Ovary (tissue), 9 donors: ENCODE results near the gene DNAH8. TPM values are rescaled to one million over a fixed set of nuclear protein-coding genes. Genes with fewer than 3 reads are reported as not detected.

Source experiments
- DNase-seq, 5 donors: peaks; one replicate each; pipeline ENCODE4 v3.0.0-alpha.2; 2019 to 2020
- H3K27ac ChIP-seq, 2 donors: fragments of 200-600 bp; one replicate each; pipeline versions ENCODE4 v1.5.1 to v1.8.0; 2019 to 2022
- H3K27me3 ChIP-seq: fragments of 200-600 bp; one replicate; pipeline ENCODE4 v1.8.0; 2022
- H3K36me3 ChIP-seq: fragments of 200-600 bp; sonication (generic); one replicate; pipeline ENCODE4 v1.5.1; 2019
- H3K4me1 ChIP-seq: one replicate; pipeline ENCODE4 v1.8.1; 2013; ENCODE audit warnings: mild to moderate bottlenecking, moderate library complexity; ENCODE audit not compliant: insufficient read depth
- H3K4me3 ChIP-seq: fragments of 200-600 bp; sonication (generic); one replicate; pipeline ENCODE4 v1.5.1; 2017
- H3K9me3 ChIP-seq, 2 donors: fragments of 200-600 bp in 1 of 2; sonication (generic) in 1 of 2; one replicate each; pipeline versions ENCODE4 v1.5.1 to v1.8.1; 2013 to 2019; ENCODE audit warnings: mild to moderate bottlenecking in 1 of 2, moderate library complexity in 1 of 2
- EP300 ChIP-seq: sonication (generic); formaldehyde crosslinking; IDR thresholded peaks from one replicate; pipeline ENCODE4 v1.6.1; 2017; ENCODE audit warnings: antibody characterized with exemption
- POLR2A ChIP-seq: fragments of 450-650 bp; IDR thresholded peaks from one replicate; pipeline ENCODE4 v1.6.1; 2017; ENCODE audit warnings: antibody characterized with exemption, mild to moderate bottlenecking, moderate library complexity
- WGBS, 3 donors: extraction: QIAGEN DNeasy Blood & Tissue Kit in 1 of 3; methylation state at CpG; one replicate each; pipeline versions ENCODE4 v1.1.5 to v1.1.7; 2013 to 2017; 5-methylcytosine and 5-hydroxymethylcytosine counted together
- intact Hi-C, 4 donors: fragments of 100-400 bp; cut with DNase I; formaldehyde crosslinking; loops; one replicate each; pipeline versions ENCODE4 v1.11.0 to v1.15.1; 2022 to 2023
- polyA plus RNA-seq, 2 donors: library from polyadenylated mRNA; stranded (reverse); fragments of 200-250 nt in 1 of 2; fragments of 350-450 nt in 1 of 2; fragmentation: Illumina TruSeq in 1 of 2; extraction: RNeasy Lipid Tissue Mini Kit (QIAGEN cat#74804) in 1 of 2; gene quantifications; one replicate each; pipeline ENCODE4 v1.2.3, GENCODE V29; 2013 to 2014
- total RNA-seq, 7 donors: library from RNA; depleted of rRNA in 2 of 7; stranded (reverse); fragments of >200 nt in 2 of 7; fragmentation: NEBNext Ultra II Directional in 3 of 7; extraction: Animal tissue kit (Norgen Biotek cat#: 25700) in 3 of 7; gene quantifications; one replicate each; pipeline versions ENCODE4 v1.1.0 to v1.2.4, GENCODE V29; 2016 to 2023
- TF ChIP-seq, protein P1 (sequence below), 3 donors: fragments of 450-650 bp in 2 of 3; fragments of 200-600 bp in 1 of 3; IDR thresholded peaks; one replicate each; pipeline versions ENCODE4 v1.5.1 to v1.8.0; 2016 to 2022; ENCODE audit warnings: antibody characterized with exemption in 3 of 3, mild to moderate bottlenecking in 1 of 3
- donor health status: DM: no; HTN: no; CAD: no; lungs with moderate emphysema.
- donor health status: DM: no; HTN: no; CAD: no.
- donor health status: Bipolar disorder and iron deficiency.
- donor health status: DM: yes; HTN: yes; CAD: no.
- donor health status: DM: no; HTN: no; CAD: no.
- donor health status: DM: yes; HTN: yes; CAD: no.

Gene DNAH8
- total and polyA plus RNA-seq, 9 donors = under 0.01 to 0.08 (median 0.01) TPM; not detected in 4

DNA sequence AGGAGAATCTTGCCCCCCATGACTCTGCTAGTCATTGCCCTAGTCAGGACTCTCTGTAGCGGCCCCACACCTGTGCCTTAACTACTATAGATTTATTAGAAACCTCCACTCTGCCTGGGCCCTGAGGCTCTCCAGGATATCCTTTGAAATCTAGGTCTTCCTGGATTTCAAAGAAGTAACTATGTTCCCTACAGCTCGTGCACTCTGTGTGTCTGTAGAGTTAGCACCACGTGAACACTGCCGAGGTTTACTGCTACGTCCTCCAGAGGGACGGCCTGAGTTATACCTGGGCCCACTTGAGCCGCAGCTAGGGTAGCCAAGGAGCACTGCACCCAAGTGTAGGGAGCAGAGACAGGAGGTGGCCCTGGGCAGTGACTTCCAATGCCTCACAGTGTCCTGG is 353.3 kb downstream of the DNAH8 start:
- intact Hi-C loops = no loop called here
- WGBS, 3 donors = 67 to 81% (median 73%) methylated on average over 7 of the region's 7 CpGs
- H3K27ac ChIP-seq = no peak overlapping the region
- H3K36me3 ChIP-seq = no peaks in the 10 kb centered on the region
- no peak for DNase-seq
- H3K9me3 ChIP-seq = no peaks in the 10 kb centered on the region
- TF ChIP-seq EP300 = no peak
- TF ChIP-seq POLR2A = no peak
- TF ChIP-seq, protein P1, sequence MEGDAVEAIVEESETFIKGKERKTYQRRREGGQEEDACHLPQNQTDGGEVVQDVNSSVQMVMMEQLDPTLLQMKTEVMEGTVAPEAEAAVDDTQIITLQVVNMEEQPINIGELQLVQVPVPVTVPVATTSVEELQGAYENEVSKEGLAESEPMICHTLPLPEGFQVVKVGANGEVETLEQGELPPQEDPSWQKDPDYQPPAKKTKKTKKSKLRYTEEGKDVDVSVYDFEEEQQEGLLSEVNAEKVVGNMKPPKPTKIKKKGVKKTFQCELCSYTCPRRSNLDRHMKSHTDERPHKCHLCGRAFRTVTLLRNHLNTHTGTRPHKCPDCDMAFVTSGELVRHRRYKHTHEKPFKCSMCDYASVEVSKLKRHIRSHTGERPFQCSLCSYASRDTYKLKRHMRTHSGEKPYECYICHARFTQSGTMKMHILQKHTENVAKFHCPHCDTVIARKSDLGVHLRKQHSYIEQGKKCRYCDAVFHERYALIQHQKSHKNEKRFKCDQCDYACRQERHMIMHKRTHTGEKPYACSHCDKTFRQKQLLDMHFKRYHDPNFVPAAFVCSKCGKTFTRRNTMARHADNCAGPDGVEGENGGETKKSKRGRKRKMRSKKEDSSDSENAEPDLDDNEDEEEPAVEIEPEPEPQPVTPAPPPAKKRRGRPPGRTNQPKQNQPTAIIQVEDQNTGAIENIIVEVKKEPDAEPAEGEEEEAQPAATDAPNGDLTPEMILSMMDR (IDR thresholded peaks at IDR 0.05) = no peak
- no peaks in the 10 kb centered on the region for H3K27me3 ChIP-seq
- H3K4me3 ChIP-seq = no peak overlapping the region
- no peaks in the 10 kb centered on the region for H3K4me1 ChIP-seq

DNA sequence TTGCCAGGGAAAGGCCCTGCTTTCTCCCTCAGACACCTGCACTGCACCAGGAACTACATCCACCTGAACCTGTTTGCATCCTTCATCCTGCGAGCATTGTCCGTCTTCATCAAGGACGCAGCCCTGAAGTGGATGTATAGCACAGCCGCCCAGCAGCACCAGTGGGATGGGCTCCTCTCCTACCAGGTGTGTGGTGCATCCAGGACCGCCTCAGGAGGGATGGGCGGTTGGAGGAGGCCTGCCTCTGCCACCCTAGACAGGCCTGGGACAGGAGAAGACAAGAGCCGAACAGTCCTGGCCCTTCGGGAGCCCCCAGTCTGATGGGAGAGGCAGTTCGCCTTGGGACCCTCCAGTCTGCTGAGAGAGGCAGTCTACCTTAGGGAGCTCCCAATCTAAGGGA is 357.7 kb downstream of the DNAH8 start:
- 91 to 93% (median 91%) methylated on average over 9 of the region's 9 CpGs for WGBS, 3 donors
- Histone ChIP-seq H3K27me3 (no peaks in the 10 kb centered on the region), H3K36me3 (no peaks in the 10 kb centered on the region), H3K4me1 (no peaks in the 10 kb centered on the region), H3K9me3 (no peaks in the 10 kb centered on the region), H3K4me3 (no peak overlapping the region), H3K27ac (no peak overlapping the region)
- no peak for DNase-seq
- intact Hi-C loops = no loop called here
- no peak for TF ChIP-seq EP300
- TF ChIP-seq, protein P1 (IDR thresholded peaks at IDR 0.05) = no peak
- TF ChIP-seq POLR2A = no peak

DNA sequence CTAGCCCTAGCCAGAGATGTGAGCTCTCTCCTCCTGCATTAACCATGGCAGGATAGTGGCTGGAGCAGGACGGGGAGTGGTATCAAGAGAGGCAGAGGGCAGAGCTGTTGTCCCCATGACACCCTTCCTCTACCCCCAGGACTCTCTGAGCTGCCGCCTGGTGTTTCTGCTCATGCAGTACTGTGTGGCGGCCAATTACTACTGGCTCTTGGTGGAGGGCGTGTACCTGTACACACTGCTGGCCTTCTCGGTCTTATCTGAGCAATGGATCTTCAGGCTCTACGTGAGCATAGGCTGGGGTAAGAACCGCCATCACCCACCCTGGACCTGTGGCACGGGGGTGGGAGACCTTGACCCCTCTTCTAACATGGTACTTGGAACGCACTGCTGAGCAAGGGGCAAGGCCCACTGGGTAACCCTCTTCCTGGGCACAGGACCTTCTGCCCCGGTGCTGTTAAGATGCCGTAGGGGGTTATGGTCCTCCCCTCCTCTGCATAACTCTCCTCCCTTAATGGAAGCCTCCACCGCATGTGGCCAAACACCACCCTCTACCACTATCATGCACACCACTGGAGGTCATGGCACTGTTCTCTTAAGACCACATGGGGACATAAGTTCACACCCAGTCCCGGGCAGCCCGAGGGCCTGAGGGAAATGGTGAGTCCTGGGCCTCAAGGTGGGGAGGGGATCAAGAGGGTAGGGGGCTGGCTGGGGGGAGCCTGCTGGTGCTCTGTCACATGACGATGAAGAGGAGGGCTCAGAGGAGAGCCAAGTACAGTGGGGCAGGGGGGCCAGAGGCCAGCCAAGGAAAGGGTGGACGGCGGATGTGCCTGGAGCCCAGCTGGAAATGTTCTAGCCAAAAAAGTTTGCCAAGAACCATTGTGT is 358.6 kb downstream of the DNAH8 start:
- DNase-seq = no peak
- 74 to 80% (median 78%) methylated on average over 17 of the region's 17 CpGs for WGBS, 3 donors
- TF ChIP-seq POLR2A (no peak), EP300 (no peak)
- TF ChIP-seq, protein P1 (IDR thresholded peaks at IDR 0.05) = no peak

DNA sequence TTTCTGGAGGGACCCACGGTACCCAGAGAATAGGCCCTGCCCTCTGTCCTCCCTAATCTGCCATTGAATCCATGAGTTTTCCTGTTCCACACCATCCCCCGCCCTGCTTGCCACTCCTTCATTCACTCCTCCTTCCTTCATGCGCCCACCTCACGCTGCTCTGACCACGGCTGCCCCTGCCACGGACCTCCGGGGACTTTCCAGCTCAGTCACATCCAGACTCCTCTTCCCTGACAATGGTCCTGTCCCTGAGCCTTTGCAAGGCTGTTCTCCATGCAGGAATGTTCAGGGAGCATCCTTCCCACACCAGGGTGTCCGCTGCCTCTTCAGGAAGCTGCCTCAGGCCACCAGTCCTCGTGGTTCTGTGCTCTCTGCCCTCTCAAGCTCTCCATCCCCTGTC is 359.4 kb downstream of the DNAH8 start:
- H3K27me3 ChIP-seq = no peaks in the 10 kb centered on the region
- TF ChIP-seq, protein P1 (IDR thresholded peaks at IDR 0.05) = no peak
- TF ChIP-seq EP300 = no peak
- TF ChIP-seq POLR2A = no peak
- no peaks in the 10 kb centered on the region for H3K36me3 ChIP-seq
- H3K9me3 ChIP-seq = no peaks in the 10 kb centered on the region
- intact Hi-C loops = no loop called here
- no peak overlapping the region for H3K27ac ChIP-seq
- H3K4me3 ChIP-seq = no peak overlapping the region
- DNase-seq = no peak
- WGBS, 3 donors = 73 to 78% (median 75%) methylated on average over 9 of the region's 9 CpGs
- H3K4me1 ChIP-seq = no peaks in the 10 kb centered on the region

More for the DNA sequence above, 358.6 kb downstream of the DNAH8 start:
- Histone ChIP-seq H3K36me3 (no peaks in the 10 kb centered on the region), H3K27ac (no peak overlapping the region), H3K27me3 (no peaks in the 10 kb centered on the region), H3K9me3 (no peaks in the 10 kb centered on the region), H3K4me1 (no peaks in the 10 kb centered on the region), H3K4me3 (no peak overlapping the region)
- intact Hi-C loops = no loop called here
